Nephron (organoid): Measurements from ENCODE around the gene CTIF.

Experiments
- H3K27ac Mint-ChIP-seq, 3 experiments: 2 replicates each; pipeline ENCODE4 v1.8.0; 2020; ENCODE audit warnings: mixed read lengths in 3 of 3, mild to moderate bottlenecking in 2 of 3, moderate library complexity in 1 of 3
- H3K27me3 Mint-ChIP-seq: 2 replicates; pipeline ENCODE4 v1.8.0; 2021; ENCODE audit warnings: low read depth, mild to moderate bottlenecking, moderate library complexity, mixed read lengths
- H3K36me3 Mint-ChIP-seq: 2 replicates; pipeline ENCODE4 v1.8.0; 2020; ENCODE audit warnings: low read depth, mixed read lengths
- H3K4me1 Mint-ChIP-seq: 2 replicates; pipeline ENCODE4 v1.8.0; 2020; ENCODE audit warnings: mixed read lengths
- H3K4me3 Mint-ChIP-seq, 3 experiments: 2 replicates each; pipeline ENCODE4 v1.8.0; 2020; ENCODE audit warnings: mild to moderate bottlenecking in 3 of 3, mixed read lengths in 3 of 3, moderate library complexity in 2 of 3
- H3K9me3 Mint-ChIP-seq: 2 replicates; pipeline ENCODE4 v1.8.0; 2020; ENCODE audit warnings: mixed read lengths
- CTCF ChIP-seq, 3 experiments: fragments of 200-600 bp; sonication (generic); IDR thresholded peaks; one replicate each; pipeline ENCODE4 v1.5.0; 2021; ENCODE audit warnings: antibody characterized with exemption in 3 of 3; ENCODE audit not compliant: unreplicated experiment in 3 of 3

Gene CTIF

GRCh38 chr18:48733643-48734253, 194.9 kb downstream of the CTIF start:
- peaks cover 27% of the 10 kb centered on the region for H3K4me1 Mint-ChIP-seq
- H3K36me3 Mint-ChIP-seq = peaks cover 8% of the 10 kb centered on the region
- peaks cover 14% of the 10 kb centered on the region for H3K27me3 Mint-ChIP-seq
- TF ChIP-seq CTCF (IDR thresholded peaks at IDR 0.05; ENCODE audit: unreplicated experiment in 3 of 3) = no peak
- H3K27ac Mint-ChIP-seq = peak overlapping the region in 1 of 3 experiments; percentile 34
- no peak overlapping the region for H3K4me3 Mint-ChIP-seq
- H3K9me3 Mint-ChIP-seq = no peaks in the 10 kb centered on the region

GRCh38 chr18:48734460-48734859, 195.6 kb downstream of the CTIF start:
- Mint-ChIP-seq H3K4me1 (peaks cover 23% of the 10 kb centered on the region), H3K27me3 (peaks cover 10% of the 10 kb centered on the region), H3K9me3 (no peaks in the 10 kb centered on the region), H3K36me3 (peaks cover 2% of the 10 kb centered on the region), H3K27ac (no peak overlapping the region), H3K4me3 (no peak overlapping the region)
- no peak for TF ChIP-seq CTCF (IDR thresholded peaks at IDR 0.05; ENCODE audit: unreplicated experiment in 3 of 3)

GRCh38 chr18:48735080-48735676, 196.3 kb downstream of the CTIF start:
- peaks cover 26% of the 10 kb centered on the region for H3K4me1 Mint-ChIP-seq
- peaks cover 6% of the 10 kb centered on the region for H3K27me3 Mint-ChIP-seq
- no peak overlapping the region for H3K27ac Mint-ChIP-seq
- no peak overlapping the region for H3K4me3 Mint-ChIP-seq
- H3K9me3 Mint-ChIP-seq = no peaks in the 10 kb centered on the region
- no peaks in the 10 kb centered on the region for H3K36me3 Mint-ChIP-seq
- no peak for TF ChIP-seq CTCF (IDR thresholded peaks at IDR 0.05; ENCODE audit: unreplicated experiment in 3 of 3)

- no peak for TF ChIP-seq CTCF (IDR thresholded peaks at IDR 0.05; ENCODE audit: unreplicated experiment in 3 of 3)
- no peak overlapping the region for H3K27ac Mint-ChIP-seq
- peaks cover 8% of the 10 kb centered on the region for H3K27me3 Mint-ChIP-seq
- H3K4me3 Mint-ChIP-seq = no peak overlapping the region
- H3K9me3 Mint-ChIP-seq = no peaks in the 10 kb centered on the region
- no peaks in the 10 kb centered on the region for H3K36me3 Mint-ChIP-seq
- H3K4me1 Mint-ChIP-seq = peaks cover 32% of the 10 kb centered on the region
These were observed 196.9 kb downstream of the CTIF start for GRCh38 chr18:48735681-48736255.

GRCh38 chr18:48736321-48737260, 197.8 kb downstream of the CTIF start:
- Mint-ChIP-seq H3K36me3 (no peaks in the 10 kb centered on the region), H3K4me3 (no peak overlapping the region), H3K4me1 (peaks cover 35% of the 10 kb centered on the region), H3K27ac (no peak overlapping the region), H3K9me3 (no peaks in the 10 kb centered on the region), H3K27me3 (peaks cover 9% of the 10 kb centered on the region)
- TF ChIP-seq CTCF (IDR thresholded peaks at IDR 0.05; ENCODE audit: unreplicated experiment in 3 of 3) = no peak
